CD4-positive, alpha-beta T cell treated with Interleukin-6 for 4 hours (primary cell): ENCODE data around the gene SLIT1.

Source experiments
- DNase-seq: peaks from one replicate; pipeline ENCODE4 v3.0.0-alpha.2; 2020; ENCODE audit warnings: mixed read lengths

Gene SLIT1

GRCh38 chr10:97200616-97201015 lies 14.9 kb upstream of the SLIT1 start:
- no peak for DNase-seq

- no peak for DNase-seq
Observed at GRCh38 chr10:97199152-97199551, 13.4 kb upstream of the SLIT1 start.

- no peak for DNase-seq
Observed at GRCh38 chr10:97197030-97197500, 11.3 kb upstream of the SLIT1 start.

- DNase-seq: peak; percentile 81
Observed at GRCh38 chr10:97196223-97197029, 10.7 kb upstream of the SLIT1 start.

GRCh38 chr10:97195706-97196222 lies 10.0 kb upstream of the SLIT1 start:
- DNase-seq: no peak

GRCh38 chr10:97192952-97193435 lies 7.2 kb upstream of the SLIT1 start:
- DNase-seq: no peak

GRCh38 chr10:97190450-97190849 lies 4.7 kb upstream of the SLIT1 start:
- no peak for DNase-seq

GRCh38 chr10:97188261-97188711 lies 2.5 kb upstream of the SLIT1 start:
- DNase-seq: no peak

GRCh38 chr10:97186911-97187310 lies 1.2 kb upstream of the SLIT1 start:
- no peak for DNase-seq

- DNase-seq: no peak
Observed at GRCh38 chr10:97184971-97185325, 811 bp downstream of the SLIT1 start.

GRCh38 chr10:97183314-97183713 lies 2.4 kb downstream of the SLIT1 start:
- no peak for DNase-seq

GRCh38 chr10:97182288-97182990 lies 3.3 kb downstream of the SLIT1 start:
- no peak for DNase-seq

- DNase-seq: no peak
Observed at GRCh38 chr10:97180986-97181385, 4.8 kb downstream of the SLIT1 start.

GRCh38 chr10:97180363-97180755 lies 5.4 kb downstream of the SLIT1 start:
- DNase-seq: no peak

- no peak for DNase-seq
Observed at GRCh38 chr10:97179731-97180362, 5.9 kb downstream of the SLIT1 start.

- DNase-seq: no peak
Observed at GRCh38 chr10:97179311-97179710, 6.4 kb downstream of the SLIT1 start.

- no peak for DNase-seq
Observed at GRCh38 chr10:97178074-97178473, 7.7 kb downstream of the SLIT1 start.

GRCh38 chr10:97176226-97176625 lies 9.5 kb downstream of the SLIT1 start:
- DNase-seq: no peak

- DNase-seq: no peak
Observed at GRCh38 chr10:97175586-97175985, 10.2 kb downstream of the SLIT1 start.

GRCh38 chr10:97174941-97175340 lies 10.8 kb downstream of the SLIT1 start:
- DNase-seq: no peak

- no peak for DNase-seq
Observed at GRCh38 chr10:97174276-97174775, 11.4 kb downstream of the SLIT1 start.

GRCh38 chr10:97173036-97173435 lies 12.7 kb downstream of the SLIT1 start:
- DNase-seq: no peak

GRCh38 chr10:97171001-97171400 lies 14.8 kb downstream of the SLIT1 start:
- DNase-seq: no peak
